GM18505 (cell line): ENCODE measurements around the gene KLK1.

Experiments used
- ATAC-seq: cut with Tn5 transposase; IDR thresholded peaks from one replicate; pipeline ENCODE4 v1.9.1; 2021; ENCODE audit not compliant: unreplicated experiment
- POLR2A ChIP-seq: IDR thresholded peaks from 4 replicates; pipeline ENCODE4 v1.6.1; 2011; ENCODE audit warnings: borderline replicate concordance; ENCODE audit not compliant: insufficient read depth, insufficient read length; ENCODE audit errors: extremely low read depth

The KLK1 gene

GRCh38 chr19:50833117-50833801 is 9.7 kb upstream of the KLK1 start, which contains the start of gene KLK15:
Gene KLK15 (minus strand): TSS chr19:50833574. CDS start chr19:50831492, 2,082 bp downstream.
- no peak for TF ChIP-seq POLR2A
- ATAC-seq = no peak

- no peak for ATAC-seq
- no peak for TF ChIP-seq POLR2A
Observed at GRCh38 chr19:50832666-50833065, 9.1 kb upstream of the KLK1 start.

- TF ChIP-seq POLR2A = no peak
- no peak for ATAC-seq
Observed at GRCh38 chr19:50831026-50831396, 7.4 kb upstream of the KLK1 start.

- TF ChIP-seq POLR2A = no peak
- ATAC-seq = no peak
Observed at GRCh38 chr19:50830266-50831025, 6.9 kb upstream of the KLK1 start.

GRCh38 chr19:50829801-50830200 is 6.2 kb upstream of the KLK1 start:
- no peak for TF ChIP-seq POLR2A
- no peak for ATAC-seq

- no peak for TF ChIP-seq POLR2A
- no peak for ATAC-seq
Observed at GRCh38 chr19:50827476-50827875, 3.9 kb upstream of the KLK1 start.

- ATAC-seq = no peak
Observed at GRCh38 chr19:50826492-50827240, 3.1 kb upstream of the KLK1 start.

GRCh38 chr19:50822661-50823208 is 852 bp downstream of the KLK1 start:
- TF ChIP-seq POLR2A = no peak
- no peak for ATAC-seq

More at GRCh38 chr19:50826492-50827240, 3.1 kb upstream of the KLK1 start:
- TF ChIP-seq POLR2A = no peak

- ATAC-seq = no peak
- no peak for TF ChIP-seq POLR2A
Observed at GRCh38 chr19:50821622-50822021, 2.0 kb downstream of the KLK1 start.

- ATAC-seq = no peak
- no peak for TF ChIP-seq POLR2A
Observed at GRCh38 chr19:50821248-50821612, 2.4 kb downstream of the KLK1 start.

- no peak for TF ChIP-seq POLR2A
- no peak for ATAC-seq
Observed at GRCh38 chr19:50820549-50821247, 2.9 kb downstream of the KLK1 start.

- TF ChIP-seq POLR2A = no peak
- ATAC-seq = no peak
Observed at GRCh38 chr19:50820086-50820485, 3.5 kb downstream of the KLK1 start.

GRCh38 chr19:50819636-50820035 is 4.0 kb downstream of the KLK1 start:
- no peak for ATAC-seq
- TF ChIP-seq POLR2A = no peak

GRCh38 chr19:50818859-50819472 is 4.6 kb downstream of the KLK1 start:
- ATAC-seq = no peak
- TF ChIP-seq POLR2A = no peak
